Measurements from ENCODE around the gene ANKRD13A. TPM values are rescaled to one million over a fixed set of nuclear protein-coding genes. Genes with fewer than 3 reads are reported as not detected.

ANKRD13A gene
- total RNA-seq, 1 experiment from 2014 or later: 19.9 TPM

DNA sequence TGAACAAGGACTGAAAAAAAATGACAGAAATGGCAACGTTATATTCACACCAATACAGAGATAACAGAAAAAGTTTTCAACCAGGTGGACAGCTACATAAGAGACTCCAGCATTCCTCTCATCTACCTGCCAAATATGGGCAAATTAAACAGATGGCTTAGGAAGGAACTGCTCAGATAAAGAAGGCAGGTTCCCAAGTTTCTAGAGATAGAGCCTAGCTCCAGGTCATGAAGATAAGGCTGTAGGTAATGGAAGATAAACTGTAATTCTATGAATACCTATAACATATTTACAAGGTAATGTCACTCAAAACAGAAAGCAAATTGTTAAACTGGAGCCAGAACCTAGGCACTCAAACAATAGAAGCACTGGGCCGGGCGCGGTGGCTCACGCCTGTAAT lies 45.6 kb upstream of the ANKRD13A start:
- Histone ChIP-seq H3K27me3 (ENCODE audit: insufficient read depth, low read length) (no peaks in the 10 kb centered on the region), H4K20me1 (ENCODE audit: insufficient read depth) (no peaks in the 10 kb centered on the region), H3K4me2 (ENCODE audit: low read length) (no peak overlapping the region), H3K79me2 (ENCODE audit: insufficient read depth, low read length) (no peaks in the 10 kb centered on the region), H3K27ac (ENCODE audit: low read depth, low read length) (no peak overlapping the region), H3K4me3 (replicated peaks in 1 of 2; ENCODE audit: low read depth in 1 of 2, low read length in 2 of 2) (no peak overlapping the region), H3K9me3 (ENCODE audit: control insufficient read depth in 1 of 2, insufficient read depth in 1 of 2, low read depth in 1 of 2, low read length in 2 of 2) (no peaks in the 10 kb centered on the region), H3K4me1 (ENCODE audit: control insufficient read depth in 1 of 2, insufficient read depth in 2 of 2, low read length in 2 of 2) (peaks cover 31 to 37% of the 10 kb centered on the region in 2 experiments), H2AFZ (ENCODE audit: low read depth, low read length, poor library complexity, severe bottlenecking) (no peak overlapping the region), H3K9me2 (ENCODE audit: insufficient read depth) (no peaks in the 10 kb centered on the region), H3K36me3 (ENCODE audit: control insufficient read depth in 1 of 2, insufficient read depth in 2 of 2, low read length in 2 of 2) (peaks cover 0 to 11% of the 10 kb centered on the region in 2 experiments; a peak in 1 of 4 replicates), H3K9ac (ENCODE audit: low read length) (no peak overlapping the region)
- TF ChIP-seq, protein P1, sequence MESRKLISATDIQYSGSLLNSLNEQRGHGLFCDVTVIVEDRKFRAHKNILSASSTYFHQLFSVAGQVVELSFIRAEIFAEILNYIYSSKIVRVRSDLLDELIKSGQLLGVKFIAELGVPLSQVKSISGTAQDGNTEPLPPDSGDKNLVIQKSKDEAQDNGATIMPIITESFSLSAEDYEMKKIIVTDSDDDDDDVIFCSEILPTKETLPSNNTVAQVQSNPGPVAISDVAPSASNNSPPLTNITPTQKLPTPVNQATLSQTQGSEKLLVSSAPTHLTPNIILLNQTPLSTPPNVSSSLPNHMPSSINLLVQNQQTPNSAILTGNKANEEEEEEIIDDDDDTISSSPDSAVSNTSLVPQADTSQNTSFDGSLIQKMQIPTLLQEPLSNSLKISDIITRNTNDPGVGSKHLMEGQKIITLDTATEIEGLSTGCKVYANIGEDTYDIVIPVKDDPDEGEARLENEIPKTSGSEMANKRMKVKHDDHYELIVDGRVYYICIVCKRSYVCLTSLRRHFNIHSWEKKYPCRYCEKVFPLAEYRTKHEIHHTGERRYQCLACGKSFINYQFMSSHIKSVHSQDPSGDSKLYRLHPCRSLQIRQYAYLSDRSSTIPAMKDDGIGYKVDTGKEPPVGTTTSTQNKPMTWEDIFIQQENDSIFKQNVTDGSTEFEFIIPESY (IDR thresholded peaks at IDR 0.05; ENCODE audit: extremely low read depth, insufficient replicate concordance, low read length): no peak
- no peak for TF ChIP-seq FOSL1 (IDR thresholded peaks at IDR 0.05; ENCODE audit: low read depth)
- no peak for TF ChIP-seq EGR1 (IDR thresholded peaks at IDR 0.05; ENCODE audit: low read depth)
- TF ChIP-seq TCF7L2 (IDR thresholded peaks at IDR 0.05; ENCODE audit: borderline replicate concordance, extremely low read depth, insufficient read depth, insufficient read length): no peak
- TF ChIP-seq RAD21 (IDR thresholded peaks at IDR 0.05; ENCODE audit: low read depth): no peak
- no peak for TF ChIP-seq YY1 (IDR thresholded peaks at IDR 0.05; ENCODE audit: extremely low read depth, insufficient replicate concordance, low read depth, low read length)
- TF ChIP-seq POLR2AphosphoS5 (IDR thresholded peaks at IDR 0.05; ENCODE audit: low read depth, low read length): no peak
- TF ChIP-seq SRF (IDR thresholded peaks at IDR 0.05; ENCODE audit: low read depth): no peak
- TF ChIP-seq ATF3 (IDR thresholded peaks at IDR 0.05): no peak
- TF ChIP-seq POLR2A (IDR thresholded peaks at IDR 0.05; ENCODE audit: borderline replicate concordance, extremely low read depth, insufficient read depth, insufficient read length): no peak
- no peak for TF ChIP-seq EZH2 (IDR thresholded peaks at IDR 0.05)
- no peak for TF ChIP-seq EZH2phosphoT487 (IDR thresholded peaks at IDR 0.05; ENCODE audit: borderline replicate concordance)
- no peak for TF ChIP-seq SP1 (IDR thresholded peaks at IDR 0.05; ENCODE audit: low read depth)
- TF ChIP-seq ZNF274 (IDR thresholded peaks at IDR 0.05; ENCODE audit: low read depth, low read length): no peak
- TF ChIP-seq, protein P2, sequence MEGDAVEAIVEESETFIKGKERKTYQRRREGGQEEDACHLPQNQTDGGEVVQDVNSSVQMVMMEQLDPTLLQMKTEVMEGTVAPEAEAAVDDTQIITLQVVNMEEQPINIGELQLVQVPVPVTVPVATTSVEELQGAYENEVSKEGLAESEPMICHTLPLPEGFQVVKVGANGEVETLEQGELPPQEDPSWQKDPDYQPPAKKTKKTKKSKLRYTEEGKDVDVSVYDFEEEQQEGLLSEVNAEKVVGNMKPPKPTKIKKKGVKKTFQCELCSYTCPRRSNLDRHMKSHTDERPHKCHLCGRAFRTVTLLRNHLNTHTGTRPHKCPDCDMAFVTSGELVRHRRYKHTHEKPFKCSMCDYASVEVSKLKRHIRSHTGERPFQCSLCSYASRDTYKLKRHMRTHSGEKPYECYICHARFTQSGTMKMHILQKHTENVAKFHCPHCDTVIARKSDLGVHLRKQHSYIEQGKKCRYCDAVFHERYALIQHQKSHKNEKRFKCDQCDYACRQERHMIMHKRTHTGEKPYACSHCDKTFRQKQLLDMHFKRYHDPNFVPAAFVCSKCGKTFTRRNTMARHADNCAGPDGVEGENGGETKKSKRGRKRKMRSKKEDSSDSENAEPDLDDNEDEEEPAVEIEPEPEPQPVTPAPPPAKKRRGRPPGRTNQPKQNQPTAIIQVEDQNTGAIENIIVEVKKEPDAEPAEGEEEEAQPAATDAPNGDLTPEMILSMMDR (IDR thresholded peaks at IDR 0.05 in 2 of 3, conservative IDR thresholded peaks at IDR 0.05 in 1 of 3; ENCODE audit: borderline replicate concordance in 1 of 3, insufficient read depth in 1 of 3, low read depth in 2 of 3, low read length in 2 of 3): no peak
- TF ChIP-seq ZFX (IDR thresholded peaks at IDR 0.05): no peak
- TF ChIP-seq ELF1 (IDR thresholded peaks at IDR 0.05; ENCODE audit: borderline replicate concordance, low read depth): no peak
- ChIA-PET POLR2A (no interaction called here), CTCF (no interaction called here), RAD21 (ENCODE audit: low non-redundant PET in 1 of 2, low total read pairs in 2 of 2, uncharacterized antibody in 2 of 2, unreplicated experiment in 2 of 2) (no interaction called here)
- intact Hi-C loops (cut with micrococcal nuclease): no loop called here
- ATAC-seq (no peak), DNase-seq (ENCODE audit: low read depth, low spot score) (no peak)
- no TSS peak for BruUV-seq (replicated peaks)
